ENCODE results near the gene CMC1.

GRCh38 chr3:28334552-28334951 lies 93.1 kb downstream of the CMC1 start:
- TF ChIP-seq CTCF (IDR thresholded peaks at IDR 0.05; ENCODE audit: borderline replicate concordance, extremely low read depth, low read length, poor library complexity, severe bottlenecking): no peak
- no peak for TF ChIP-seq EZH2 (IDR thresholded peaks at IDR 0.05; ENCODE audit: borderline replicate concordance, low read depth, low read length, severe bottlenecking)
